Coronary artery (tissue), 2 donors: Measurements from ENCODE around the gene SYPL1.
A peak's percentile ranks its signal among the peaks of the same experiment; 100 is the strongest.

Source experiments
- DNase-seq: peaks from one replicate; pipeline ENCODE4 v3.0.0-alpha.2; 2017; ENCODE audit warnings: low spot score
- H3K27ac ChIP-seq, 2 donors: fragments of 200-600 bp; sonication (generic); one replicate each; pipeline ENCODE4 v1.5.1; 2016 to 2019
- H3K4me3 ChIP-seq: fragments of 200-600 bp; sonication (generic); 2 replicates; pipeline ENCODE4 v1.5.1; 2016; ENCODE audit warnings: mild to moderate bottlenecking, moderate library complexity
- TF ChIP-seq, protein P1 (sequence below): fragments of 200-600 bp; sonication (generic); IDR thresholded peaks from one replicate; pipeline ENCODE4 v1.5.1; 2019; ENCODE audit warnings: antibody characterized with exemption

Gene SYPL1

DNA sequence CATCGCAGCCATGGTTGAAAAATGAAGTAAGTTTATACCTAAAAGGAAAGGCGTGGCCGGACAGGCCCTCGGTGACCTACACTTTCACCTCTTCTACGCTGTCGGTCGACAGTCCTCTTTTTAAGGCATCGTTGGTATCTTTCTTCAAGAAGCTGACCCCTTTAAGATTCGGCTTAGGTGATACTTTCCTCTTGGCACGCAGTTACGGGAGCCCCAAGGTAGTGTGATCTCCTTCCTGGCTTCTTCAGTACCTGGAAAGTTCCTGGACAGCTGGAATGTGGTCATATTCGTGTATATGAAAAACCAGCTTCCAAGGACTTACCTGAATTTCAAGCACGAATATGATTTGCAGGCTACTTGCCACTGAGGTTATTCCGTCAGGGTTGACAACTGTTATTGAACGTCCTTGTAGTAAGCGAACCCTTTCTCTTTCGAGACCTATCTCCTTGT is 885 bp upstream of the SYPL1 start:
- DNase-seq, result no peak
- TF ChIP-seq, protein P1, sequence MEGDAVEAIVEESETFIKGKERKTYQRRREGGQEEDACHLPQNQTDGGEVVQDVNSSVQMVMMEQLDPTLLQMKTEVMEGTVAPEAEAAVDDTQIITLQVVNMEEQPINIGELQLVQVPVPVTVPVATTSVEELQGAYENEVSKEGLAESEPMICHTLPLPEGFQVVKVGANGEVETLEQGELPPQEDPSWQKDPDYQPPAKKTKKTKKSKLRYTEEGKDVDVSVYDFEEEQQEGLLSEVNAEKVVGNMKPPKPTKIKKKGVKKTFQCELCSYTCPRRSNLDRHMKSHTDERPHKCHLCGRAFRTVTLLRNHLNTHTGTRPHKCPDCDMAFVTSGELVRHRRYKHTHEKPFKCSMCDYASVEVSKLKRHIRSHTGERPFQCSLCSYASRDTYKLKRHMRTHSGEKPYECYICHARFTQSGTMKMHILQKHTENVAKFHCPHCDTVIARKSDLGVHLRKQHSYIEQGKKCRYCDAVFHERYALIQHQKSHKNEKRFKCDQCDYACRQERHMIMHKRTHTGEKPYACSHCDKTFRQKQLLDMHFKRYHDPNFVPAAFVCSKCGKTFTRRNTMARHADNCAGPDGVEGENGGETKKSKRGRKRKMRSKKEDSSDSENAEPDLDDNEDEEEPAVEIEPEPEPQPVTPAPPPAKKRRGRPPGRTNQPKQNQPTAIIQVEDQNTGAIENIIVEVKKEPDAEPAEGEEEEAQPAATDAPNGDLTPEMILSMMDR, result no peak
- peak overlapping the region; percentile 83 for H3K4me3 ChIP-seq
- H3K27ac ChIP-seq, result peak overlapping the region; percentile 98

DNA sequence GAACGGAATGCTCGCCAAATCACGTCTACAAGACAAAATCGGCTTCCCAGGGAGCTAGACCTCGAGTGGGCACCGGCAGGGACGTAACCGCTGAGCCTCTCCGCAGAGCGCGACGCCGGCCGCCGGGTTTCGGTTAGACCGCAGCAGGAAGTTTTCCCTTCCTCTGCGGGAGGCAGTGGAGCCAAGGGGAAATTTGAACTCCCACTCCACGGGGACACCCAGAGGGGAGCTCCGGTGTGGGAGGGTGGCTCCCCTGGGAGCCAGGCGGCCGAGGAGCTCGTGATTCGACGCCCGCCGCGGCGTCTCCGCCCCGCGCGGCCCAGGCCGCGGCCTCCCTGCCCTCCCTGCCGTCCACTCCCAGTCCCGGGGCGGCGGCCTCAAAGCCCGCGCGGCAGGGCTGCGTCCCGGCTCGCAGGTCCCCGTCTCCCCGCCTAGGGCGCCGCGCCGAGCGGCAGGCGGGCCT is 426 bp downstream of the SYPL1 start:
- TF ChIP-seq, protein P1, result no peak
- peak overlapping the region; percentile 83 for H3K4me3 ChIP-seq
- H3K27ac ChIP-seq, result peak overlapping the region; percentile 98
- peak; percentile 83 for DNase-seq

DNA sequence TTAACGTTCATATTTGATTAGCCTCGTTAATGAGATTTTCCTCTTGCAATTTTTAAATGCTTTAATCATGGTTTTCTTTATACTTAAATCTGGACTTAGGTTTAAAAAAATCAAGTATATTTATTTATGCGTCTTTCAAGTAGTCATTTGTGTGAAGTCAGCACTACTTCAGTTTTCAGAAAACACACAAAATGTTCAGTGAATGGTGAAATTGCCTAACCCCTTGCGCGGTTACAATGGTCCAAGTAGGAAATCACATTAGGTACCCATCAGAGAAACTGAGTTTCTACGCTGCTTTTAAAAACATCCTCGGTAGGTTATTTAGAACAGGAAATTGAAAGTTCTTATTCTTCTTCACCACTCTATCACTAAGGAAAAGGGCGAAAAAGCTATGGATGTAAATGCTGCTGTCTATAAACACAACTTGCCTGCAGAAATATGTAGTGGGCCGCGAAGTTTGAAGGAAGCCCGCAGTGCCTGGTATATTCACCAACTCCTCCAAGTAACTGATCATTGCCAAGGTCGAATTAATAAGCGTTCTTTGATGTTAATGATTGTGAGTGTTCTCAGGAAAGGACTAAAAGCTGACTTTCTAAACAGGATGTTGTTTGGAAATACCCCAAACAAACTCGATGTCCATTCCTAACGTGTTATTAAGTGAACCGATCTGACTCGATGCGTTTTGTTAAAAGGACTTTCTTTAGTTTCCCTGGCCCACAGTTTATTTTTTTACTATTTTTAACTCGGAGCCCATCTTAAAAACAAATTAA is 1.0 kb downstream of the SYPL1 start:
- peak overlapping the region; percentile 98 for H3K27ac ChIP-seq
- TF ChIP-seq, protein P1, result no peak
- peak overlapping the region; percentile 83 for H3K4me3 ChIP-seq
- DNase-seq, result no peak

DNA sequence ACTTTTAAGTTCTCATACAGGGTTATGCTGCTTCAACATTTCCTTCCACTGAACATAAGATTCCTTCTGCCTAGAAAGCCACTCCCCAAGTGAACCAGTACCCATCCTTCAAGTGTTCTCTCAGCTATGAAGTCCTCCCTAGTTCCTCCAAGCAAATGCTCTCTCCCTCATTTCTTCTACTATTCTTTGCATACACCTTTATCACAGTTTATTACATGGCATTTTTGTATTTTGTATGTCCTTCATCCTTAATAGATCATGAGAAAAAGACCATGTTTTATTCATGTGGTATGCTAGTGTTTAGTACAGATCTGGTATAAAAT is 1.9 kb downstream of the SYPL1 start:
- TF ChIP-seq, protein P1, result no peak
- H3K27ac ChIP-seq, result peak overlapping the region; percentile 2 to 98
- DNase-seq, result no peak
- peak overlapping the region; percentile 83 for H3K4me3 ChIP-seq

DNA sequence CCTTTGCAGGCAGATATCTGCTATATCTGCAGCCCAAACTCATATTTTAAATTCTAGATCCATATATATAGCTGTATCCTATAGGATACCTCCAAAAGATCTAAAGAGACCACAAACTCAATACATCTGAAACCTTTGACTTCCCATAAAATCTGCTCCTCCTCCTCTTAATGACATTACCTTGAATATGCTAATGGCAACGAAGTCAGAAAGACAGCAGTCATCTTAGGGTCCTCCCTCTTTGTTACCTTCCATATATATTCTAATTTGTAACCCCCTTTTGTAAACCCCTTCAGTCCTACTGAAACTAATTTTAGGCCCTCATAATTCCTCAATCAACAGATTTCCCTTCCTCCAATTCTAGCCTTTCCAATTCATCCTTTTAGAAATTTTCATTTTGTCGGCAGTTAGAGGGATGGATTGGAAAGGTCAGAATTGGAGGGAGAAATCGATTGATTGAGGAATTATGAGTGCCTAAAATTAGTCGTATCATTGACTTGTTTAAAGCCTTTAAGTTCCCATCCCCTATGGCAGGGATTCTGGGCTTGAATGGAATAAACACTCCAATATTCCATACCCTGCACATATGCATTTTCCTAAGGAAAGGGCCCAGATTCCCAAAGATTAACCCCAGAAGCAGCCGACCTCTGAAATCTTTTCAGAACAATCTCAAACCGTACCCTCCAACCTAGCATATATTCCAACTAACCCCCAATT is 2.4 kb downstream of the SYPL1 start:
- H3K27ac ChIP-seq, result peak overlapping the region in 1 of 2 donors; percentile 2
- TF ChIP-seq, protein P1, result no peak
- peak overlapping the region; percentile 83 for H3K4me3 ChIP-seq
- no peak for DNase-seq

DNA sequence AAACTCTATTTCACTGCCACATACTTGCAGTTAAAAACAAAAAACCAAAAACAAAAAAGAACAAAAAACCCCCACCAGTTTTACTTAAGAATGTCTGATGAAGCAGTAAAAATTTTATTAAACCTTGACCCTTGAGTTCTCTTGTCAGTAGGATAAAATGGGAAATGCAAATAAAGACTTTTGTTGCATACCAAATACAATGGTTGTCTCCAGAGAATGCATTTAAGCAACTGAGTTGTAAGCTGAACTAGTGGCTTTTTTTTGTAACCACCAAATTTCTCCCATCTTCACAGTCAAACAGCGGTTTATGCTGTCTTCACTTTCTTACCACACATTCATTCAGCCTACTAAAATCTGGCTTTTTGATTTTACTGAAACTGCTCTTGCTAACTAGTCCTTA is 3.1 kb downstream of the SYPL1 start:
- Histone ChIP-seq H3K4me3 (no peak overlapping the region), H3K27ac (peak overlapping the region in 1 of 2 donors; percentile 1)
- no peak for DNase-seq
- TF ChIP-seq, protein P1, result no peak
